ENCODE results near the gene MFF. TPM values are rescaled to one million over a fixed set of nuclear protein-coding genes. Genes with fewer than 3 reads are reported as not detected.

Gene MFF
- total RNA-seq, 1 donor from 2014 or later, result 159 TPM

GRCh38 chr2:227374158-227374557, 49.1 kb downstream of the MFF start:
- Mint-ChIP-seq H3K9me3 (no peaks in the 10 kb centered on the region), H3K27ac (no peak overlapping the region), H3K36me3 (no peaks in the 10 kb centered on the region), H3K4me1 (no peaks in the 10 kb centered on the region), H3K27me3 (ENCODE audit: insufficient read depth, low read depth) (no peaks in the 10 kb centered on the region), H3K4me3 (no peak overlapping the region)
- H3K4me2 ChIP-seq, result no peak overlapping the region
- TF ChIP-seq EZH2 (IDR thresholded peaks at IDR 0.05) (no peak), CTCF (IDR thresholded peaks at IDR 0.05) (no peak), EZH2phosphoT487 (IDR thresholded peaks at IDR 0.05) (no peak)
- no peak for DNase-seq (ENCODE audit: low spot score)
- no peaks in the 10 kb centered on the region for H3K9me3 ChIP-seq (ENCODE audit: low read depth)
- H3K9ac ChIP-seq, result no peak overlapping the region
- H3K27me3 ChIP-seq, result no peaks in the 10 kb centered on the region
- H3F3A ChIP-seq (ENCODE audit: low read depth), result no peaks in the 10 kb centered on the region
- H3K79me2 ChIP-seq (ENCODE audit: low read depth), result no peaks in the 10 kb centered on the region
- no peak overlapping the region for H3K27ac ChIP-seq
- H3K4me3 ChIP-seq, result no peak overlapping the region
- no peak overlapping the region for H2AFZ ChIP-seq (replicated peaks)
- H4K20me1 ChIP-seq (ENCODE audit: low read depth), result no peaks in the 10 kb centered on the region
- no peaks in the 10 kb centered on the region for H3K36me3 ChIP-seq
- no peaks in the 10 kb centered on the region for H3K4me1 ChIP-seq

GRCh38 chr2:227376656-227377396, 51.8 kb downstream of the MFF start:
- TF ChIP-seq EZH2phosphoT487 (IDR thresholded peaks at IDR 0.05), result no peak
- no peak for TF ChIP-seq CTCF (IDR thresholded peaks at IDR 0.05)
- no peak for TF ChIP-seq EZH2 (IDR thresholded peaks at IDR 0.05)
- Mint-ChIP-seq H3K9me3 (no peaks in the 10 kb centered on the region), H3K4me3 (no peak overlapping the region), H3K4me1 (no peaks in the 10 kb centered on the region), H3K36me3 (no peaks in the 10 kb centered on the region), H3K27ac (no peak overlapping the region), H3K27me3 (ENCODE audit: insufficient read depth, low read depth) (no peaks in the 10 kb centered on the region)
- Histone ChIP-seq H3K4me3 (no peak overlapping the region), H4K20me1 (ENCODE audit: low read depth) (no peaks in the 10 kb centered on the region), H3K27ac (no peak overlapping the region), H3K4me2 (no peak overlapping the region), H2AFZ (replicated peaks) (no peak overlapping the region), H3F3A (ENCODE audit: low read depth) (no peaks in the 10 kb centered on the region), H3K9ac (no peak overlapping the region), H3K9me3 (ENCODE audit: low read depth) (no peaks in the 10 kb centered on the region), H3K4me1 (no peaks in the 10 kb centered on the region), H3K79me2 (ENCODE audit: low read depth) (no peaks in the 10 kb centered on the region), H3K27me3 (no peaks in the 10 kb centered on the region), H3K36me3 (no peaks in the 10 kb centered on the region)
- DNase-seq (ENCODE audit: low spot score), result no peak

GRCh38 chr2:227377467-227378351, 52.7 kb downstream of the MFF start:
- Histone ChIP-seq H3K27ac (no peak overlapping the region), H4K20me1 (ENCODE audit: low read depth) (no peaks in the 10 kb centered on the region), H3K79me2 (ENCODE audit: low read depth) (no peaks in the 10 kb centered on the region), H3F3A (ENCODE audit: low read depth) (no peaks in the 10 kb centered on the region), H3K9me3 (ENCODE audit: low read depth) (no peaks in the 10 kb centered on the region), H3K4me1 (no peaks in the 10 kb centered on the region), H3K9ac (no peak overlapping the region), H3K27me3 (no peaks in the 10 kb centered on the region), H3K36me3 (no peaks in the 10 kb centered on the region), H2AFZ (replicated peaks) (peak overlapping the region; percentile 11), H3K4me3 (no peak overlapping the region), H3K4me2 (no peak overlapping the region)
- no peak for TF ChIP-seq EZH2 (IDR thresholded peaks at IDR 0.05)
- no peak for TF ChIP-seq CTCF (IDR thresholded peaks at IDR 0.05)
- no peak for TF ChIP-seq EZH2phosphoT487 (IDR thresholded peaks at IDR 0.05)
- Mint-ChIP-seq H3K4me3 (no peak overlapping the region), H3K9me3 (no peaks in the 10 kb centered on the region), H3K4me1 (no peaks in the 10 kb centered on the region), H3K36me3 (no peaks in the 10 kb centered on the region), H3K27me3 (ENCODE audit: insufficient read depth, low read depth) (no peaks in the 10 kb centered on the region), H3K27ac (peak overlapping the region; percentile 11)
- no peak for DNase-seq (ENCODE audit: low spot score)

Data from neural progenitor cell (in vitro differentiated cells).